ENCODE results near the gene KRTAP12-3.

DNA sequence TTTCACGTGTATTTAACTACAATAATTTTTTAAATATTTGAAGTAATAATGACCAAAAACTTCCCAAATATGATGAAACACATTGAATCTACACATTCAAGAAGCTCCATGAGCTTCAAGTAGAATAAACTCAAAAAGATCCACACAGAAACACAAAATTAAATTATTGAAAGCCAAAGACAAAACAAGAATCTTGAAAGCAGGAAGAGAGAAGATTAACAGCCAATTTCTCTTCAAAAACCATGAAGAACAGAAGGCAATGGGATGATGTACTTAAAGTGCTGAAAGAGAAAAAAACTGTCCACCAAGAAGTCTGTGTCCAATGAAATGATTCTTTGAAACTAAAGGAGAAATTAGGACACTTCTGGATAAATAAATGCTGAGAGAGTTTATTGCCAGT lies 25.7 kb upstream of the KRTAP12-3 start:
- TF ChIP-seq RAD21 (conservative IDR thresholded peaks at IDR 0.05) (no peak), TAF1 (IDR thresholded peaks at IDR 0.05; ENCODE audit: low read depth) (no peak)
- TF ChIP-seq, protein P1, sequence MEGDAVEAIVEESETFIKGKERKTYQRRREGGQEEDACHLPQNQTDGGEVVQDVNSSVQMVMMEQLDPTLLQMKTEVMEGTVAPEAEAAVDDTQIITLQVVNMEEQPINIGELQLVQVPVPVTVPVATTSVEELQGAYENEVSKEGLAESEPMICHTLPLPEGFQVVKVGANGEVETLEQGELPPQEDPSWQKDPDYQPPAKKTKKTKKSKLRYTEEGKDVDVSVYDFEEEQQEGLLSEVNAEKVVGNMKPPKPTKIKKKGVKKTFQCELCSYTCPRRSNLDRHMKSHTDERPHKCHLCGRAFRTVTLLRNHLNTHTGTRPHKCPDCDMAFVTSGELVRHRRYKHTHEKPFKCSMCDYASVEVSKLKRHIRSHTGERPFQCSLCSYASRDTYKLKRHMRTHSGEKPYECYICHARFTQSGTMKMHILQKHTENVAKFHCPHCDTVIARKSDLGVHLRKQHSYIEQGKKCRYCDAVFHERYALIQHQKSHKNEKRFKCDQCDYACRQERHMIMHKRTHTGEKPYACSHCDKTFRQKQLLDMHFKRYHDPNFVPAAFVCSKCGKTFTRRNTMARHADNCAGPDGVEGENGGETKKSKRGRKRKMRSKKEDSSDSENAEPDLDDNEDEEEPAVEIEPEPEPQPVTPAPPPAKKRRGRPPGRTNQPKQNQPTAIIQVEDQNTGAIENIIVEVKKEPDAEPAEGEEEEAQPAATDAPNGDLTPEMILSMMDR (IDR thresholded peaks at IDR 0.05; ENCODE audit: poor library complexity, severe bottlenecking): no peak

Data from neural cell (in vitro differentiated cells).